Measurements from ENCODE around the gene FAM237A.
A peak's percentile ranks its signal among the peaks of the same experiment; 100 is the strongest.

Gene FAM237A

DNA sequence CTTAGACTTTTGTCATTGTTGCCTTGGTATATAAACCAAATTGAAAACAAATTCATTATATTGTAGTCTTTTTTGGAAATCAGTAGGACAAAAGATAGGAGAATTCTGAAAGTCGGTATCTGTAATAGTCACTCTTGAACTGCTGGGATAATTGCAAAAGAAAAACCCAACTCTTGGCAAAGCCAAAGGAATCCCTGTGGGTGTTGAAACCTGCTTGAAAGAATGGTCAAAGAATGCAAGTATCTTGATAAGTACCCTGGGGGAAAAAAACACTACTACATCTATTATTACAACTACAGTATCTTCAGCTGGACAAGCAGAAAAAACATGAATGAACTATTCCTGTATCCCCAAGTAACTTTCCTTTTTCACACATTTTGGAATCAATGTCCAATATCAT is 7.3 kb upstream of the FAM237A start:
- in situ Hi-C loops (cut with HindIII; ENCODE audit: low pct_unique_long_range_greater_than_20kb, low sequenced_read_pairs), result no loop called here
- no peak for DNase-seq (ENCODE audit: low read depth in 1 of 2, low spot score in 1 of 2)
- TF ChIP-seq JUND (IDR thresholded peaks at IDR 0.05; ENCODE audit: low read depth), result no peak

DNA sequence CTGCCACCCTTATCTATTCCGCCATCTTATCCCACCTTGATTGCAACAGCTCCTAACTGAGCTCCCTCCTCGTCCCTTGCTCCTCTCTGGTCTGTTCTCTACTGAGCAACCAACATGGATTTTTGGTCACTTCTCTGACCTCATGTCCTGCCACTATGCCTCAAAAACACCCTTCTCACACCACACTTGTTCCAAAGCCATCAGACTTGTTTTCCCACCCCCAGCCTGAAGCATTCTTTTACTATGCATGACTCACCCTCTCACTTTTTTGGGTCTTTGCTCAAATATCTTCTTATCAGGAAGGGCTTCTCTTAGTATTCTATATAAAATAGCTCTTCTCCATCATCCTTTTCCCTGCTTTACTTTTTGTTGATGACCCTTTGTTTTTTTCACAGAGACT is 2.7 kb upstream of the FAM237A start:
- in situ Hi-C loops (cut with HindIII; ENCODE audit: low pct_unique_long_range_greater_than_20kb, low sequenced_read_pairs), result no loop called here
- no peak for TF ChIP-seq JUND (IDR thresholded peaks at IDR 0.05; ENCODE audit: low read depth)
- no peak for DNase-seq (ENCODE audit: low read depth in 1 of 2, low spot score in 1 of 2)

DNA sequence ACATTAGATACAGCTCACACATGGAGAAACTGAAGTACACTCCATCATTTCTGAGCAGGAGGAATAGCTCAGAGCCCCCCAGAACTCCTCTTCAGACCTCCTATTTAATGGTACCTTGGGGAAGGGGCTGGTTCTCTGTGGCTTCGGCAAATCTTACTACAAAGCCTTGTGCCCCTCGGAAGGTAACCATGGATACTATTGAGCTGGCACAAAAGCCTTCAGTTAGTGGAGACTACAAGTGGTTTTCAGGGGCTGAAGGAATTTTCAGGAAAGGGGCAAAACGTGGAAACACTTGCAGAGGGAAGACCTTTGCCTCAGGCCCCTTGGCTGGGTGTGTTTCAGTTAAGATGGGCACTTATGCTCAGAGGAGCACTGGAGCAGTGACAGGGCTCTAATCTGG is 1.1 kb upstream of the FAM237A start:
- in situ Hi-C loops (cut with HindIII; ENCODE audit: low pct_unique_long_range_greater_than_20kb, low sequenced_read_pairs), result no loop called here
- DNase-seq (ENCODE audit: low read depth in 1 of 2, low spot score in 1 of 2), result no peak
- no peak for TF ChIP-seq JUND (IDR thresholded peaks at IDR 0.05; ENCODE audit: low read depth)

DNA sequence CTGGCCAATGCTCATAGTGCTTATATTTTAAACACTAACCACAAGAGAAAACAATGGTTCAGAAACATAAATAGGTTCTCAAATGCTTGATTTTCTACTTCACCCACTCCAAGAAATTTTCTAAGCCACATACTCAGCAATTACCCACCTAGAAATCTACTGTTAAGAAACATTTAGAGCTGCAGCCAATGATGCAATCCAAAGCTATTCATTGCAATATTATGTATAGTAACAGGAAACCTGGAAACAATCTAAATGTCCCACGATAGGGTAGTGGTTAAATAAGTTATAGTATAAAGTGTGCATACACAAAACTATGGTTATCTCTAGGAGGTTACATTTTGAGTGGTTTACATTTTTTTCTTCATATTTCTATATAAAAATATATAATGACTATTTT is 5.7 kb downstream of the FAM237A start:
- no peak for DNase-seq (ENCODE audit: low read depth in 1 of 2, low spot score in 1 of 2)
- in situ Hi-C loops (cut with HindIII; ENCODE audit: low pct_unique_long_range_greater_than_20kb, low sequenced_read_pairs), result no loop called here
- TF ChIP-seq JUND (IDR thresholded peaks at IDR 0.05; ENCODE audit: low read depth), result no peak

DNA sequence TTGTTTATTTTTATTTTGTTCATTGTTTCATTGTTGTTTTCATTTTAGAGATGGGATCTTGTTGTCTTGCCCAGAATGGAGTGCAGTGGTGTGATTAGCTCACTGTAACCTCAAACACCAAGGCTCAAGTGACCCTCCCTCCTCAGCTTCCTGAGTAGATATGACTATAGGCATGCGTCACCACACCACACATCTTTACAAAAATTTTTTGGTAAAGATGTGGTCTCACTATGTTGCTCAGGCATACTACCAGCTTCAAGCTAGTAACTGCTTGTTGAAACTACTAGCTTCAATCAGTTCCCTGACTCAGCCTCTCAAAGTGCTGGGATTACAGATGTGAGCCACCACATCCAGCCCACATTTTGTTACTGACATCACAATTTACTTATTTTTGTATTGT is 14.8 kb downstream of the FAM237A start:
- no peak for TF ChIP-seq JUND (IDR thresholded peaks at IDR 0.05; ENCODE audit: low read depth)
- DNase-seq (ENCODE audit: low read depth in 1 of 2, low spot score in 1 of 2), result no peak
- in situ Hi-C loops (cut with HindIII; ENCODE audit: low pct_unique_long_range_greater_than_20kb, low sequenced_read_pairs), result no loop called here

DNA sequence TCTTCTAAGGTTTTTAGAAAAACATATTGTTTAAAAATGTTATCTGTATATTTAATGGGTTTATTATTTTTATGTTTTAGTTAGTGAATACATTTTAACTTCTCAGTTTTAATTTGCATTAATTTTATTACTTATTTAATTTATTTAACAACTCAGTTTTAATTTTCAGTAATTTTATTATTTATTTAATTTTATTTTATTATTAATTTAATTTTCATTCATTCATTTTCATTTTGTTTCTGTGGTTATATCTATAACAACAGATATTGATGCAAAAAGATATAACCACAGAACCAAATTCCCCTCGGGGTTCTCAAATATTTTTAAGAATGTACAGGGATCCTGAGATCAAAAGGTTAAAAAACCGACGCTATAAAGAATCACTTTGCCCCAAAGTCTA is 23.0 kb downstream of the FAM237A start:
- TF ChIP-seq JUND (IDR thresholded peaks at IDR 0.05; ENCODE audit: low read depth), result no peak
- in situ Hi-C loops (cut with HindIII; ENCODE audit: low pct_unique_long_range_greater_than_20kb, low sequenced_read_pairs), result no loop called here
- no peak for DNase-seq (ENCODE audit: low read depth in 1 of 2, low spot score in 1 of 2)

DNA sequence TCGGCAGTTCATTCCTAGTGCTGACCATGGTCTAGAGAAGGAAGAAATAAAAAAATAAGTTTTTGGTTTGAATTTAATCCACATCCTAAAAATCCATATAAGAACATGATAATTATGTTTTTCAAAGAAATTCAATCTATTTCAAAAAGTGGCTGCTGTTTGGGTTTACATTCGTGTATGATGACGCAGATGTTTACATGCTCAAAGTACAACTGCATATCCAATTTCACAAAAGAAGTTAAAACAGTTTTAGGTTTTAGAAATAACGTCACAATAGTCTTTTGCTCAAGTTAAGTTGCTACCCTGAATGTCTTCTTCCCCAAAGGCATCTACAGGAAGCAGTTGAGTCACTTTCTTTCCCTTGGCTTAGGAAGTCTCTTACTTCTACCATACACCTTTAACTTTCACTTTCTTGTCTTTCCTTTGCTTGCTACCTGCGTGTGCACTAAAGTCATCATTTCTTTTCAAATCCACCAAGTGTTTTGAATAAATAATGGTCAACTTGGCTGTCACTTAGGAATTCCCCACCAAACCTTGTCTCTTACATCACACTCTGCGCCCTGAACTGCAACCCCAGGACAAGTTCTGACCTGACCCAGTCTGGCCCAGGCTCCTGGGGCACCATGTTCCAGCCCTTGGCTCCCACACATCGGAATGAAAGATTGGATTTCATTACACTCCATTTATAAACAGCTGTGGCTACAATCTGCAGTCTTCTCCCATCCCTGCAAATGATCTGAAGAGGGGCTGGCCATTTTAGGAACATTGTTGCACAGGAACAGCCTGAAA is 28.4 kb downstream of the FAM237A start:
- in situ Hi-C loops (cut with HindIII; ENCODE audit: low pct_unique_long_range_greater_than_20kb, low sequenced_read_pairs), result no loop called here
- no peak for TF ChIP-seq JUND (IDR thresholded peaks at IDR 0.05; ENCODE audit: low read depth)
- no peak for DNase-seq (ENCODE audit: low read depth in 1 of 2, low spot score in 1 of 2)

DNA sequence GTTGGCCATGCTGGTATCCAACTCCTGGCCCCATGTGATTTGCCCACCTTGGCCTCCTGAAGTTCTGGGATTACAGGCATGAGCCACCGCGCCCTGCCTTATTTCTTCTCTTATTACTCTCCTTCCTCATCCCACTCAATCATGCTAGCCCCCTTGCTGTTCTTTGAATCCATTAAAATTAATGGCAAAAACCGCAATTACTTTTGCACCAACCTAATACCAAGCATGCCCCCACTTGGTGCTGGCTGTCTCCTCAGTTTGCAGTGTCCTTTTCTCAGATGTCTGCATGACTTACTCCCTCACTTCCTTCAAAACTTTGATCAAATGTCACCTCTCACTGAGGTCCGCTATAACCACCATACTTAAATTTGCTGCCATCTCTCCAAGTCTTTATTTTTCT is 41.3 kb downstream of the FAM237A start:
- in situ Hi-C loops (cut with HindIII; ENCODE audit: low pct_unique_long_range_greater_than_20kb, low sequenced_read_pairs), result no loop called here
- no peak for DNase-seq (ENCODE audit: low read depth in 1 of 2, low spot score in 1 of 2)
- TF ChIP-seq JUND (IDR thresholded peaks at IDR 0.05; ENCODE audit: low read depth), result no peak

DNA sequence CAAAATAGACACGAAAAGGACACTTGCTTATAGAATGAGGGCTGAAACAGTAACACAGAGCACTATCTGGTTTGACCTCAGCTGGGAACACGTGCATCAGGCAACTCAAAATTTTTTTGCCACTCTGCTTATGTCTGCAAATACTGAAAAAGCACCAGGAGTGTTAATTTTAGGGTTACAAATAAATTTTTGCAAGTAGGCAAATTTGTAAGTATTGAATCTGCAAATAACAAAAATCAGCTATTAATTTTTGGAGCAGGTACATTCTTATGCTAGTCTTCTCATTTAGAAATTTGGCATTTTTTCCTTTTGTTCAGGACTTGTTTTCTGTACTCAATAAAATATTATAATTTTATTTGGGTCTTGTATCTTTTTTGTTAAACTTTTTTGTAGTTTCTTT is 46.2 kb downstream of the FAM237A start:
- DNase-seq (ENCODE audit: low read depth in 1 of 2, low spot score in 1 of 2), result no peak
- in situ Hi-C loops (cut with HindIII; ENCODE audit: low pct_unique_long_range_greater_than_20kb, low sequenced_read_pairs), result no loop called here
- no peak for TF ChIP-seq JUND (IDR thresholded peaks at IDR 0.05; ENCODE audit: low read depth)

DNA sequence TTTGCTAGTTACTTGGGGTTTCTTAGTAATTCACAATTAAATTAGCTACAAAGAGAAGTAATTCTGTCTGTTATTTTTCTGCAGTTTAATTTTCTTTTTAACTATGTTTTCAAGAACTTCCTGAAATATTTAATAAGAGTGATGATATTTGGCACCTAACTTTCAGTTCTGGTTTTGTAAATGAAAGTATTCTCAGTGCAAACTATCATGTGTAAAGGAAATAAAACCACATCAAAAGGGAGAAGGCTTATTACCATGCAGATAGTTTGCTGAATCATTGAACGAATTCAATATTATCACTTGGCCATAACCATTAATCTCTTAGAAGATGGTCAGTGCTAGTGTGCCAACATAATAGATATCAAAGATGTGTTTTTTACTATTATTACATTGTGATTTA is 46.7 kb downstream of the FAM237A start:
- no peak for DNase-seq (ENCODE audit: low read depth in 1 of 2, low spot score in 1 of 2)
- no peak for TF ChIP-seq JUND (IDR thresholded peaks at IDR 0.05; ENCODE audit: low read depth)
- in situ Hi-C loops (cut with HindIII; ENCODE audit: low pct_unique_long_range_greater_than_20kb, low sequenced_read_pairs), result no loop called here

DNA sequence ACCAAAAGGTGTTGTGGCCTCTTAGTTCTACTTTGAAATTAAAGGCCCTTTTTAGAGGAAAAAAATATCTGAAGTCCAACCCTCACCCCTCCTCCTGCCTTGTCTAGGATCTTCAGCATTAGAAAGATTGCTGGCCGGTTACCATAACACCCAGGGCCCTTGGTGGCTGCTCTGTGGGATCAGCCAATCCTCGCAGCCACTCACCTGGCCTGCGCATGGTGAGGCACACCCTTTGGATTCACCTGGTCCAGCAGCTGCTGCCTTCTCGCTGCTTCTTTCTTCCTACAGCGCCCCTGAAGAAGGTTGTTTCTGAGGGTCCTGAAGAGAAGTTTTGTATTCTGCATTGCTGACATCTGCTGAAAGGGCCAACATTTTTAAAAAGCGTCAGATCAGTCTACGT is 50.7 kb downstream of the FAM237A start:
- TF ChIP-seq JUND (IDR thresholded peaks at IDR 0.05; ENCODE audit: low read depth), result no peak
- no peak for DNase-seq (ENCODE audit: low read depth in 1 of 2, low spot score in 1 of 2)
- in situ Hi-C loops (cut with HindIII; ENCODE audit: low pct_unique_long_range_greater_than_20kb, low sequenced_read_pairs), result no loop called here

DNA sequence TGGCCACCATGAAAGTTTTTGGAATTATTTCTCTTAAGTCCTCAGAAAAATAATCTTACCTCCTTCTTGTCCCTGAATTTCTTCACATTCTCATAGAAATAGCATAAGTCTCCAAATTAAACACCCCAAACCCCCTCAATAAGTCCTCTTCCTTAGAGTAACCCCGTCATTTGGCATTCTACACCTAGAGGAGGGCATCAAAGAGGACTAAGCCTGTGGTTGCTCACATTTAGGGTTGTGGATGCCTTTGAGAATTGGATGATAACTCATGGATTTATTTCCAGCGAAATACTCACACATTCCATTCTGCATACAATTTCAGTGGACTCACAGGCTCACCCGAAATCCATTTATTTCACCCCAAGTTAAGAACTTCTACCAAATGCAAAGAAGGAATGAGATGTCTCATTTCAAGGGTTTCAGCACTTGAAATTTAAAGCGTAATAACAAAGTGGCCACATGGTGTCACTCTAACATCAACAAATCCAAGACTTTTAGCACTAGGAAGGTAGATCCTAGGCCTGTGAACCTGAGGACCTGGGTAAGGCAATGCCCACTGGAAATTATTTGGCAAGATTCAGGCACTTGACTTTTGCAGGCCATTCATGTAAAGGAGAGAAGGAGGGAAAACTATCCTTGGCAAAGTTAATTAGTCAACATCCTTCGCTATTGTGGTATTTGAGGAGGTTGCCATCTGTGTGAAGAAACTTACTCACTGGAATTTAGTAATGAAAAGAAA is 51.3 kb downstream of the FAM237A start:
- no peak for TF ChIP-seq JUND (IDR thresholded peaks at IDR 0.05; ENCODE audit: low read depth)
- DNase-seq (ENCODE audit: low read depth in 1 of 2, low spot score in 1 of 2), result peak; percentile 11 to 71
- in situ Hi-C loops (cut with HindIII; ENCODE audit: low pct_unique_long_range_greater_than_20kb, low sequenced_read_pairs), result no loop called here

DNA sequence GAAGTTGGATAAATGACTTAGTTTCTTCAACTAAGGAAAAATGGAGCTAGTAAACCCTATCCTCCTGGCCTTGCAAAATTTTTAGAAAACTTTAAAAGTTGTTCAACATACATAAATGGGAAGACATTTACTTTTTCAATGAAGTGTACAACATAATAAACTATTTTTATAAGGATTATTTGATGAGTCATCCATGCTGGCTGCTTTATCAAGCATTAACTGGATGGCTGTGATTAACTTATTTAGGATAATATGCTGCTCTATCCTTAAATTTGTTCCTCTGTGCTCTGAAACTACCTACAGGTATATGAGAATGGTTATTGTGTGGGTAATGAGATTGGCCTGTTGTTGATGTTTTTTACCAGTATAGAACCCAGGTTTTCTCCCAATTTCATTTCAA is 54.6 kb downstream of the FAM237A start:
- DNase-seq (ENCODE audit: low read depth in 1 of 2, low spot score in 1 of 2), result no peak
- in situ Hi-C loops (cut with HindIII; ENCODE audit: low pct_unique_long_range_greater_than_20kb, low sequenced_read_pairs), result no loop called here
- no peak for TF ChIP-seq JUND (IDR thresholded peaks at IDR 0.05; ENCODE audit: low read depth)
